T47D (cell line): ENCODE results near the gene NDUFA13.

Experiments
- DNase-seq, 2 experiments: peaks; one replicate each; pipeline versions ENCODE4 v3.0.0 to v3.0.0-alpha.2; 2011 to 2012; ENCODE audit warnings: low read depth in 1 of 2, low spot score in 1 of 2
- JUND ChIP-seq: IDR thresholded peaks from 2 replicates; pipeline ENCODE4 v1.6.1; 2012; ENCODE audit warnings: low read depth
- in situ Hi-C: cut with HindIII; loops from 2 replicates; pipeline ENCODE4 v1.10.0; 2016; ENCODE audit warnings: low sequenced_read_pairs, low pct_unique_long_range_greater_than_20kb

Gene NDUFA13

DNA sequence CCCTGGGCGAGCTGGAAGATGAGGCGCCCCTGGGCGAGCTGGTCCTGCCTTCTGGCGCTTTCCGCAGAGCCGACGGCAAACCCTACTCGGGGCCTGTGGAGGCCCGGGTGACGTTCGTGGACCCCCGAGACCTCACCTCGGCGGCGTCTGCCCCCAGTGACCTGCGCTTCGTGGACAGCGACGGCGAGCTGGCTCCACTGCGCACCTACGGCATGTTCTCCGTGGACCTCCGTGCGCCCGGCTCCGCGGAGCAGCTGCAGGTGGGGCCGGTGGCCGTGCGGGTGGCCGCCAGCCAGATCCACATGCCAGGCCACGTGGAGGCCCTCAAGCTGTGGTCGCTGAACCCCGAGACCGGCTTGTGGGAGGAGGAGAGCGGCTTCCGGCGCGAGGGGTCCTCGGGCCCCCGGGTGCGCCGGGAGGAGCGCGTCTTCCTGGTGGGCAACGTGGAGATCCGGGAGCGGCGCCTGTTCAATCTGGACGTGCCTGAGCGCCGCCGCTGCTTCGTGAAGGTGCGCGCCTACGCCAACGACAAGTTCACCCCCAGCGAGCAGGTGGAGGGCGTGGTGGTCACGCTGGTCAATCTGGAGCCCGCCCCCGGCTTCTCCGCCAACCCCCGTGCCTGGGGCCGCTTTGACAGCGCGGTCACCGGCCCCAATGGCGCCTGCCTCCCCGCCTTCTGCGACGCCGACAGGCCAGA lies 28.4 kb downstream of the NDUFA13 start:
- no peak for TF ChIP-seq JUND
- in situ Hi-C loops: no loop called here
- no peak for DNase-seq

DNA sequence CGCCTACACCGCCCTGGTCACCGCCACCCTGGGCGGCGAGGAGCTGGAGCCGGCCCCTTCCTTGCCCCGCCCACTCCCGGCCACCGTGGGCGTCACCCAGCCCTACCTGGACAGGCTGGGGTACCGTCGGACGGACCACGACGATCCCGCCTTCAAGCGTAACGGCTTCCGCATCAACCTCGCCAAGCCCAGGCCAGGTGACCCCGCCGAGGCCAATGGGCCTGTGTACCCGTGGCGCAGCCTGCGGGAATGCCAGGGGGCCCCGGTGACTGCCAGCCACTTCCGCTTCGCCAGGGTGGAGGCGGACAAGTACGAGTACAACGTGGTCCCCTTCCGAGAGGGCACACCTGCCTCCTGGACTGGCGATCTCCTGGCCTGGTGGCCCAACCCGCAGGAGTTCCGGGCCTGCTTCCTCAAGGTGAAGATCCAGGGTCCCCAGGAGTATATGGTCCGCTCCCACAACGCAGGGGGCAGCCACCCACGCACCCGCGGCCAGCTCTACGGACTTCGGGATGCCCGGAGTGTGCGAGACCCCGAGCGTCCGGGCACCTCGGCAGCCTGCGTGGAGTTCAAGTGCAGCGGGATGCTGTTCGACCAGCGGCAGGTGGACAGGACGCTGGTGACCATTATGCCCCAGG lies 29.0 kb downstream of the NDUFA13 start:
- no peak for DNase-seq
- in situ Hi-C loops: no loop called here
- no peak for TF ChIP-seq JUND

DNA sequence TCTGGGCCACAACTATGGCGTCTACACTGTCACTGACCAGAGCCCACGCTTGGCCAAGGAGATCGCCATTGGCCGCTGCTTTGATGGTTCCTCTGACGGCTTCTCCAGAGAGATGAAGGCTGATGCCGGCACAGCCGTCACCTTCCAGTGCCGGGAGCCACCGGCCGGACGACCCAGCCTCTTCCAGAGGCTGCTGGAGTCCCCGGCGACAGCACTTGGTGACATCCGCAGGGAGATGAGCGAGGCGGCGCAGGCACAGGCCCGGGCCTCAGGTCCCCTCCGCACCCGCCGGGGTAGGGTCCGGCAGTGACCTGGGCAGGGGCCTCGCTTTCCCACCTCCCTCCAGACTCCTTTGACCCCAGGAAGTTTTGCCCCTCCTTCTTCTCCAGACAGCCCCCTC lies 29.7 kb downstream of the NDUFA13 start:
- no peak for TF ChIP-seq JUND
- in situ Hi-C loops: no loop called here
- DNase-seq: no peak

DNA sequence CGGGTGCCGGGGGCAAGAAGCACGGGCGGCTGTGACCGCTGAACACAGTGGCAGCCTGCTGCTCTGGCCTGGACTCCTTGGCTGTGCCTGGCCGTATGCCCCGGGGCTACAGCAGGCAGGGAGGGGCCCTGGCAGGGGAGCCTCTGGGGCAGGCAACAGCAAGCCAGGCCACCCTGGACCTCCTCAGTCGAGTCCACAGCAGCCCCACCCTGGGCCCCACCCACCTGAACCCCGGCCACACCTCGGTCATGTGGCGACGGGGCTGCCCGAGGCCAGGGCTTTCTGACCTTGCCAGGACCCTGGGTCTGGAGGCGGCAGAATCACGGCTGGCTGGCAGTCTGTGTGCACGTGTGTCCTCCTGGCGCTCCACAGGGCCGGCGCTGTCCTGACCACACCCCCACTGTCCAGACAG lies 30.7 kb downstream of the NDUFA13 start:
- no peak for TF ChIP-seq JUND
- DNase-seq: no peak
- in situ Hi-C loops: no loop called here

DNA sequence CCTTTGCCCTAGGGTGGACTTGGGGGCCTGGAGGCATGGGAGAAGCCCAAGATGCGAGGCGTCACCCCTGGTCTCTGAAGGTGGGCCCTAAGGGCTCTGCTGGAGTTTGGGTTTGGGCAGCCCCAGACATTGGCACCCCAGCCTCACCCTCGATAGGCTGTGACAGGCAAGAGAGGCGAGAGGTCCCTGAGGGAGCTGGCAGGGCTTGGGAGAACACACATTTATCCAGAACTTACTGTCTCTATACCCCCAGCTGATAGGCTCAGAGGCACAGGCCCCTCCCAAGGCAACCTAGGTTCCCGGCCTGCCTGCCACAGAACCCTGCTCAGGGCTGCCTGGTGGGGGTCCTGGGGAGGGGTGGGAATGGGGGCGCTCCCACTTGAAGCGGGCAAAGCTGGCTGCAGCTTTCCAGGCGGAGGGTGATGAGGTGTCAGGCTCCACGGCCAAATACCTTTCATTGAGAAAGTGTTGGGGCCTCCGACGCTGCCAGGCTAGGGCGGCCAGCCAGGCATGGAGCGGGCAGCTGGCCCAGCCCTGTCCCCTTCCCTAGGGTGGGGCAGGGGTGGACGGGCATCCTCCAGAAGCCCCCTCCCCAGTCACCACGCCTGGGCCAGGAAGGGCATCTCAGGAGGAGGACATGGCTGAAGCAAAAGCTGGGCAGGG lies 31.8 kb downstream of the NDUFA13 start:
- no peak for TF ChIP-seq JUND
- in situ Hi-C loops: no loop called here
- no peak for DNase-seq

DNA sequence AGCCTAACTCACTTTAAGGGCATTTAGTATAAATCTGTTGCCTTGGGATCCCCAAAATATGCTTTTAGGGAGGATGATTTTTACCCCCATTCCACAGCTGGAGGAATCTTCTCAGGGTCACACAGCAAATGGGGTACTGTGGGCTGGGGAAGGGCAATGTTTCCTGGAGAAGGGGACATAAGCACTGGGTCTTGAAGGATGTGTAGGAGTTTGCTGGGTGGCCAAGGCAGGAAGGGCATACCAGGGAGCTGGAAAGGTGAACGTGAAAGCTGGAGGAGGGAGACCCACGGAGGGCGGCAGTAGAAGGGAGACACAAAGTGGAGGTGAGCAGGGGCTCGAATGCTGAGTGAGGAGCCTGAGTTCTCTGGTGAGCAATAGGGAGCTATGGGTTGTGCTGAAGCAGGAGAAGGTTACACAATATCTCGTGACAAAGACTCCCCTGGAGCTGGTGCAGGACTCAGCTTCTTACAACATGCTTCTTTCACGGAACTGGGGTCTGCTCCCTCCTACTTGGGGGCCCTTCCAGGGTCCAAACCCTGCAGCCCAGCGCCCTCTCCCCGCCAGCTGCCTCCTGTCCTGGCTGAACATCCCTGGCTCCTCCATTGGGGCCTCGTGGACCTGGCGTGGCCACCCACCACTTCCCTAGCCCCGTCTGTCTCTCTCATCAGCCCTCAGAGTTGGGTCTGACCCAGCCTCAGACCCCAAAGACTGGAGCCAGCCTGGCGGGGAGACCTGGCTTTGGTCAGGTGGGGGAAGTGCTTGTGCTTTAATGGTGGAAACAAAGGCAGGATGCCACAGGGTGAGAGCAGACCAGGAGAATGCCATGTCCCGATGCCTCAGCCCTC lies 33.1 kb downstream of the NDUFA13 start:
- no peak for DNase-seq
- no peak for TF ChIP-seq JUND
- in situ Hi-C loops: no loop called here

DNA sequence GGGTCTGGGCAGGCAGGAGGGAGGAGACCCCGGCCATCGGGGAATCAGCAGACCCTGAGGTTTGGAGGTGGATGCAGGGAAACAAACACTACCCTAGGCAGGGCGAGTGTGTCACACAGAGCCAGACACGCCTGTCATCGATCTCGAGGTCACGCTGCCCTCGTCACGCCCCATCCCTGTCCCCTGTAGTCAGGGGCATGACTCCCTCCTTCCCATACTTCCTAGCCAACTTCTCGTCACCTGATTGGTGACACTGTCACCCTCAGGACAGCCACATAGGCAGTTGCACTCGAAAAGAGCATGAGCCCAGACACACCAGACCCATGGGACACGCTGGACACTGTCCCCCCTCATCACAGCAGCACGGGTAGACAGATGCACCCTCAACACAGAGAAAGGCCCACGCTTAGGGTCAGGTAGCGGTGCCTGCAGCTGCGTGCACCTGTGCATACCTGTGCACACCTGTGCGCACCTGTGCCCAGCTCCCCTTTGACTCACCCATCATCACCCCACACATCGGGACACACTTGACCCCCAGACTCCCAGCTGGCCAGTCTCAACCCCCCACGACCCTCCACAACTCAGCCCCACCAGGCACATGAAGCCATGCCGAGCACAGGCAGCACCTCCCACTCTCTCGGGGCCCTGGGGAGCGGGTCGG lies 33.9 kb downstream of the NDUFA13 start:
- in situ Hi-C loops: no loop called here
- DNase-seq: peak in 1 of 2 experiments; percentile 51
- no peak for TF ChIP-seq JUND

DNA sequence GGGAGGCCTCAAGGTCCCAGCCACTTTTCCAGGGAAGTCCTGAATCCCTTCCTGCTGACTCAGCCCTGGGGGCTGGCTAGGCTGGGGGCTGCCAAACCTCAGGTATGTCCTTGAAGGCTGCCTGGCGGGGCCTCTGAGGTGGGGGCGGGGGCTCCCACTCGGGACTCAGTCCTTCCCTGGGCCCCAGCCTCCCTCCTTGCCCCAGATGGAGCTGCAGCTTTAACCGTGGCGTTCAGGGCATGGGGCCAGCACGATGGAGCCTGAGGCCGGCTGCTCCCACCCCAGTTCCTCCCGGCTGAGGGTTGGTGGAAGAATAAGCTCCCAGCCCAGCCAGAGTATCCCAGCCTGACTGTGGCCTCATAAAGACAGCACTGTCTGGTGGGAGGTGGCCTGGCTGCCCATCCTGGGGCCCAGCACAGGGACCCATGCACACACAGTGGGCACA lies 34.5 kb downstream of the NDUFA13 start:
- no peak for DNase-seq
- TF ChIP-seq JUND: no peak
- in situ Hi-C loops: no loop called here

DNA sequence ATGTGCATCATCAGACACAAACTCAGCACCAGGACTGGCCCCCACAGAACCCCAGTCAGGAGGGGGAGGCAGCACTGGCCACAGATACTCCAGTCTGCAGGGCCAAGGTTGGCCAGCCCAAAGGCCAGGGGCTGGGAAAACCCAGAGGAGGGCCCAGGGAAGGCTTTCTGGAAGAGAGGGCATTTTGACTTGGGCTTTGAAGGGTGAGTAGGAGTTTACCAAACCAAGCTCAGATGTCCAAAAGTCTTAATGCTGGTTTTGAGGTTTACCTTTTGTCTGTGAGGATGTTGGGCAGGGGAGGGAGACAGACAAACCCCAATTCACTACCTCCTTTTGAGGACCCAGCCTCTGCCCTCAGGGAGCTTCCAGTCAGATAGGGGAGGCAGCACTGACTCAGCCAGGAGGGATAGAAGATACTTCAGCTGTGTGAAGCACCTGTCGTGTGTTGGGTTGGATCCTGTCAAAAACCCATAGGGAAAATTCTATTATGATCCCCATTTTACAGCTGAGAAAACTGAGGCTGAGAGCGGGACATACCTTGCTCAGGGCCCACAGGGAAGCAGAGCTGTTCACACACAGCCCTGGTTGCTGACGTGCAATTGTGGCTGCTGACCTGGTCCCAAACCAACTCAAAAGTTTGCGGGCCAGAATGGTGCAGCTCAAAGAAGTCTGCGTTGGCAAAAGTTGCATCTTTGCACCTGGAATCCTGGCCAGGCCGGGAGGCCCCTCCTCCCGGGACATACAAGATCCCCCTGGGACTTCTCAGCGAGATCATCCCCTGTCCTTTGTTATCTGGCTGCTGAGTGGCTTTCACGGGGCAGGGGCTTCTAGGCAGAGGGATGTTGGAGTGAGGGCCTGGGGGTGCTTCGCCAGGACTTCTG lies 35.2 kb downstream of the NDUFA13 start:
- TF ChIP-seq JUND: no peak
- in situ Hi-C loops: no loop called here
- no peak for DNase-seq

DNA sequence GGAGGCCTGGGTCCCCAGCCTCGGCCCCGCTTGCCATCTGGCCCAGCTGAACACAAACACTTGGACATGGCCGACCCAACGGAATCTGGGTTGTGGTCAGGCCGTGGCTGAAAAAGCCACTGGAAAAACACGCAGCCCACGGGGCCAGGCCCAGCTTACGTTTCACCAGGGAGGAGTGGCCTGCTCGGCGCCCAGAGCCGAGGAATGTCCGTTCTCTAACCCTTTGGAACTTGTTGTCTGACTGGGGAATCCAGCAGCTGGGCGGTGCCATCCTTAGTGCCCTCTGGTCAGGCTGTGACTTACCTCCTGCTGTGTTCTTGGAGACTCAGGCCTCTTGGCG lies 35.8 kb downstream of the NDUFA13 start:
- no peak for TF ChIP-seq JUND
- in situ Hi-C loops: no loop called here
- peak in 1 of 2 experiments; percentile 47 for DNase-seq

DNA sequence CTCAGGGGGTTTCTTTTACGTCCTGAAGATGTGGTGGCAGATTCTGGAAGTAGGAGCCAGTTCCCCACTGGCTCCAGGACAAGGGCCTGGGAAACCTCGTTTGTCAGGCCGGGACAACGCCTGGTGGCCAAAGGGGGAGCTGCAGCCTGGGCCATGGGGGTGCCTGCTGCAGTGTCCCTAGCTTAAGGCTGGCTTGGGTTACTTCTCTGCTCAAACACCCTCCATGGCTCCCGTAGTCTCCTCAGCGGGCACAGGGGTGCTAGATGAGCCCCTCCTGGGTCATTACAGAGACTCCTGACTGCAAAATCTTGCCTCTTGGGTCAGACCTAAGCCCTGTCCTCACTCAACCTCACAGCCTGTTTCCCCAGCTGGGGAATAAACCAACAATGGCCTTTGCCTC lies 36.8 kb downstream of the NDUFA13 start:
- peak; percentile 61 to 66 for DNase-seq
- in situ Hi-C loops: no loop called here
- no peak for TF ChIP-seq JUND
